Spleen (tissue), 11 donors: ENCODE results near the gene PLXNB2. TPM values are rescaled to one million over a fixed set of nuclear protein-coding genes. Genes with fewer than 3 reads are reported as not detected.

Source experiments
- DNase-seq: peaks from one replicate; pipeline ENCODE4 v3.0.0-alpha.2; 2020
- H3K27ac ChIP-seq, 8 donors: fragments of 200-600 bp; sonication (generic) in 7 of 8; 1 replicate in 4 of 8; 2 replicates in 4 of 8; pipeline versions ENCODE4 v1.5.0 to v1.8.0; 2016 to 2021; ENCODE audit warnings: inconsistent platforms in 4 of 8, mild to moderate bottlenecking in 4 of 8, moderate library complexity in 1 of 8
- H3K27me3 ChIP-seq, 7 donors: fragments of 200-600 bp; sonication (generic) in 6 of 7; replicated peaks in 1 of 7; 1 replicate in 4 of 7; 2 replicates in 3 of 7; pipeline versions ENCODE4 v1.5.0 to v1.8.0; 2016 to 2021; ENCODE audit warnings: inconsistent platforms in 3 of 7, mild to moderate bottlenecking in 1 of 7
- H3K36me3 ChIP-seq, 6 donors: fragments of 200-600 bp; sonication (generic) in 5 of 6; 1 replicate in 4 of 6; 2 replicates in 2 of 6; pipeline versions ENCODE4 v1.5.0 to v1.8.0; 2016 to 2021; ENCODE audit warnings: inconsistent platforms in 2 of 6
- H3K4me1 ChIP-seq, 6 donors: fragments of 200-600 bp; sonication (generic) in 5 of 6; 1 replicate in 3 of 6; 2 replicates in 3 of 6; pipeline versions ENCODE4 v1.5.0 to v1.8.0; 2016 to 2021; ENCODE audit warnings: inconsistent platforms in 3 of 6
- H3K4me3 ChIP-seq, 8 donors: fragments of 200-600 bp; sonication (generic) in 7 of 8; 1 replicate in 4 of 8; 2 replicates in 4 of 8; pipeline versions ENCODE4 v1.5.0 to v1.8.0; 2016 to 2021; ENCODE audit warnings: inconsistent platforms in 4 of 8, mild to moderate bottlenecking in 4 of 8, moderate library complexity in 2 of 8
- H3K9me3 ChIP-seq, 8 donors: fragments of 200-600 bp; sonication (generic) in 7 of 8; 1 replicate in 4 of 8; 2 replicates in 4 of 8; pipeline versions ENCODE4 v1.5.0 to v1.8.0; 2016 to 2021; ENCODE audit warnings: inconsistent platforms in 4 of 8
- POLR2A ChIP-seq, 3 donors: fragments of 450-650 bp; IDR thresholded peaks; one replicate each; pipeline ENCODE4 v1.5.1; 2017; ENCODE audit warnings: antibody characterized with exemption in 3 of 3, mild to moderate bottlenecking in 1 of 3
- POLR2AphosphoS5 ChIP-seq, 3 donors: sonication (generic); formaldehyde crosslinking; IDR thresholded peaks; one replicate each; pipeline ENCODE4 v1.5.1; 2017; ENCODE audit warnings: antibody characterized with exemption in 3 of 3
- WGBS, 5 donors: extraction: QIAGEN DNeasy Blood & Tissue Kit in 3 of 5; methylation state at CpG; one replicate each; pipeline versions ENCODE4 v1.1.5 to v1.1.7; 2013 to 2018; 5-methylcytosine and 5-hydroxymethylcytosine counted together
- intact Hi-C: fragments of 100-400 bp; cut with DNase I; formaldehyde crosslinking; loops from one replicate; pipeline ENCODE4 v1.15.0; 2023; ENCODE audit warnings: low total_unique reads
- polyA plus RNA-seq, 3 donors: library from polyadenylated mRNA; stranded (reverse); fragments of 200-250 nt; gene quantifications; one replicate each; pipeline ENCODE4 v1.2.1, GENCODE V29; 2013
- total RNA-seq, 7 donors: library from RNA; depleted of rRNA in 3 of 7; stranded (reverse); fragments of >200 nt in 3 of 7; fragmentation: NEBNext Ultra II Directional in 4 of 7; extraction: Animal tissue kit (Norgen Biotek cat#: 25700) in 4 of 7; gene quantifications; one replicate each; pipeline versions ENCODE4 v1.1.0 to v1.2.1, GENCODE V29; 2016 to 2021
- TF ChIP-seq, protein P1 (sequence below), 11 experiments: fragments of 200-600 bp in 7 of 11; fragments of 450-650 bp in 4 of 11; sonication (generic) in 4 of 11; IDR thresholded peaks in 8 of 11; conservative IDR thresholded peaks in 3 of 11; 1 replicate in 7 of 11; 2 replicates in 4 of 11; pipeline versions ENCODE4 v1.4.0 to v1.8.0; 2016 to 2021; ENCODE audit warnings: antibody characterized with exemption in 11 of 11, inconsistent platforms in 4 of 11, mild to moderate bottlenecking in 1 of 11
- donor health status: healthy with polysubstance abuse.
- donor health status: DM: no; HTN: no; CAD: no; lungs with moderate emphysema.
- donor health status: DM: no; HTN: no; CAD: no.
- donor health status: Bipolar disorder and iron deficiency.
- donor health status: healthy.
- donor health status: DM: no; HTN: no; CAD: no.
- donor health status: DM: yes; HTN: yes; CAD: no.

PLXNB2 gene
- total and polyA plus RNA-seq, 10 donors: 41.9 to 382 (median 242) TPM

DNA sequence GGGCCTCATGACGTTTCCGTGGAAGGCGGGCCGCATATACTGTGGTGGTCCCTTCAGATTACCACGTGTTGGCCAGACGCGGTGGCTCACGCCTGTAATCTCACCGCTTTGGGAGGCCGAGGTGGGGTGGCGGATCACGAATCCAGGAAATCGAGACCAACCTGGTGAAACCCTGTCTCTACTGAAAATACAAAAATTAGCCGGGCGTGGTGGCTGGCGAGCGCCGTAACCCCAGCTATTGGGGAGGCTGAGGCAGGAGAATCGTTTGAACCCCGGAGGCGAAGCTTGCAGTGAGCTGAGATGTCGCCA lies 20.2 kb upstream of the PLXNB2 start:
- H3K9me3 ChIP-seq: no peaks in the 10 kb centered on the region
- no peak for DNase-seq
- 64 to 73% (median 68%) methylated on average over 20 to 22 of the region's 22 CpGs for WGBS, 5 donors
- H3K27ac ChIP-seq: peak overlapping the region; percentile 89 to 96 (median 92)
- no peaks in the 10 kb centered on the region for H3K27me3 ChIP-seq
- H3K4me3 ChIP-seq: peak overlapping the region; percentile 54 to 82 (median 66)
- no peaks in the 10 kb centered on the region for H3K36me3 ChIP-seq
- intact Hi-C loops: loop anchor here (5.0 kb wide), 1 partner anchor 55 kb away; the partner anchor contains the start of gene MAPK11
- TF ChIP-seq, protein P1, sequence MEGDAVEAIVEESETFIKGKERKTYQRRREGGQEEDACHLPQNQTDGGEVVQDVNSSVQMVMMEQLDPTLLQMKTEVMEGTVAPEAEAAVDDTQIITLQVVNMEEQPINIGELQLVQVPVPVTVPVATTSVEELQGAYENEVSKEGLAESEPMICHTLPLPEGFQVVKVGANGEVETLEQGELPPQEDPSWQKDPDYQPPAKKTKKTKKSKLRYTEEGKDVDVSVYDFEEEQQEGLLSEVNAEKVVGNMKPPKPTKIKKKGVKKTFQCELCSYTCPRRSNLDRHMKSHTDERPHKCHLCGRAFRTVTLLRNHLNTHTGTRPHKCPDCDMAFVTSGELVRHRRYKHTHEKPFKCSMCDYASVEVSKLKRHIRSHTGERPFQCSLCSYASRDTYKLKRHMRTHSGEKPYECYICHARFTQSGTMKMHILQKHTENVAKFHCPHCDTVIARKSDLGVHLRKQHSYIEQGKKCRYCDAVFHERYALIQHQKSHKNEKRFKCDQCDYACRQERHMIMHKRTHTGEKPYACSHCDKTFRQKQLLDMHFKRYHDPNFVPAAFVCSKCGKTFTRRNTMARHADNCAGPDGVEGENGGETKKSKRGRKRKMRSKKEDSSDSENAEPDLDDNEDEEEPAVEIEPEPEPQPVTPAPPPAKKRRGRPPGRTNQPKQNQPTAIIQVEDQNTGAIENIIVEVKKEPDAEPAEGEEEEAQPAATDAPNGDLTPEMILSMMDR (IDR thresholded peaks at IDR 0.05 in 8 of 11, conservative IDR thresholded peaks at IDR 0.05 in 3 of 11): no peak
- TF ChIP-seq POLR2AphosphoS5 (IDR thresholded peaks at IDR 0.05) (no peak), POLR2A (IDR thresholded peaks at IDR 0.05) (no peak)
- H3K4me1 ChIP-seq: peaks cover 0 to 28% (median 20%) of the 10 kb centered on the region in 6 donors

- TF ChIP-seq POLR2A (IDR thresholded peaks at IDR 0.05) (peak in 1 of 3 donors; percentile 19), POLR2AphosphoS5 (IDR thresholded peaks at IDR 0.05) (peak; percentile 61 to 76 (median 73))
- TF ChIP-seq, protein P1 (IDR thresholded peaks at IDR 0.05 in 8 of 11, conservative IDR thresholded peaks at IDR 0.05 in 3 of 11): peak in 10 of 11 experiments; percentile 18 to 84 (median 66)
- 0 to 1% (median 1%) methylated on average over 3 to 105 of the region's 105 CpGs for WGBS, 5 donors
- H3K9me3 ChIP-seq: no peaks in the 10 kb centered on the region
- peak within 1 kb of the TSS; percentile 54 to 82 (median 66) for H3K4me3 ChIP-seq
- H3K27me3 ChIP-seq: no peaks in the 10 kb centered on the region
- intact Hi-C loops: loop anchor here (5.0 kb wide), 1 partner anchor 55 kb away; the partner anchor contains the start of gene MAPK11
- no peaks in the 10 kb centered on the region for H3K36me3 ChIP-seq
- peak within 1 kb of the TSS; percentile 89 to 96 (median 92) for H3K27ac ChIP-seq
- H3K4me1 ChIP-seq: peaks cover 0 to 28% (median 20%) of the 10 kb centered on the region in 6 donors
- DNase-seq: peak; percentile 95
Observed at GRCh38 chr22:50326956-50327710, 19.7 kb upstream of the PLXNB2 start, which contains the start of gene DENND6B. Gene DENND6B (minus strand): TSS chr22:50327012. CDS start chr22:50326988, 24 bp downstream.

- Histone ChIP-seq H3K27me3 (no peaks in the 10 kb centered on the region), H3K4me1 (peaks cover 0 to 28% (median 20%) of the 10 kb centered on the region in 6 donors), H3K9me3 (no peaks in the 10 kb centered on the region), H3K4me3 (peak overlapping the region; percentile 54 to 82 (median 66)), H3K36me3 (no peaks in the 10 kb centered on the region), H3K27ac (peak overlapping the region in 4 of 8 donors; percentile 46 to 96 (median 92))
- WGBS, 5 donors: 19 to 49% (median 39%) methylated on average over 23 to 56 of the region's 56 CpGs
- TF ChIP-seq, protein P1 (IDR thresholded peaks at IDR 0.05 in 8 of 11, conservative IDR thresholded peaks at IDR 0.05 in 3 of 11): no peak
- TF ChIP-seq POLR2A (IDR thresholded peaks at IDR 0.05) (no peak), POLR2AphosphoS5 (IDR thresholded peaks at IDR 0.05) (no peak)
- no peak for DNase-seq
- intact Hi-C loops: loop anchor here (5.0 kb wide), 1 partner anchor 54 kb away; the partner anchor contains the start of gene MAPK11
Observed at GRCh38 chr22:50326225-50326955, 18.9 kb upstream of the PLXNB2 start.
